Fibroblast of lung (primary cell): ENCODE data around the gene UBE4B. TPM values are rescaled to one million over a fixed set of nuclear protein-coding genes. Genes with fewer than 3 reads are reported as not detected.
A peak's percentile ranks its signal among the peaks of the same experiment; 100 is the strongest.

Experiments
- DNase-seq, 2 donors: peaks; one replicate each; pipeline versions ENCODE4 v3.0.0 to v3.0.0-alpha.2; 2010; ENCODE audit warnings: low read depth in 2 of 2
- H2AFZ ChIP-seq: 2 replicates; pipeline ENCODE4 v1.5.1; 2012; ENCODE audit warnings: low read length, control low read depth, inconsistent platforms
- H3K27ac ChIP-seq: 2 replicates; pipeline ENCODE4 v1.5.1; 2011; ENCODE audit warnings: low read length, control low read depth; ENCODE audit not compliant: insufficient read depth
- H3K27me3 ChIP-seq: 2 replicates; pipeline ENCODE4 v1.5.1; 2011; ENCODE audit warnings: mild to moderate bottlenecking, low read length; ENCODE audit not compliant: control insufficient read depth, insufficient read depth
- H3K36me3 ChIP-seq: 2 replicates; pipeline ENCODE4 v1.5.1; 2011; ENCODE audit warnings: low read length; ENCODE audit not compliant: control insufficient read depth, insufficient read depth
- H3K4me1 ChIP-seq: 2 replicates; pipeline ENCODE4 v1.5.1; 2011; ENCODE audit warnings: low read length; ENCODE audit not compliant: control insufficient read depth, insufficient read depth; ENCODE audit errors: extremely low read depth
- H3K4me2 ChIP-seq: 2 replicates; pipeline ENCODE4 v1.5.1; 2011; ENCODE audit warnings: low read length, control low read depth; ENCODE audit not compliant: insufficient read depth; ENCODE audit errors: extremely low read depth
- H3K4me3 ChIP-seq, 4 experiments: fragments of 200-600 bp in 1 of 4; sonication (generic) in 1 of 4; replicated peaks in 1 of 4; 2 replicates each; pipeline ENCODE4 v1.5.1; 2011 to 2016; ENCODE audit warnings: low read length in 4 of 4, low read depth in 3 of 4, mild to moderate bottlenecking in 3 of 4, control low read depth in 2 of 4, inconsistent platforms in 1 of 4, mixed read lengths in 1 of 4; ENCODE audit not compliant: insufficient read depth in 1 of 4; ENCODE audit errors: control extremely low read depth in 1 of 4
- H3K79me2 ChIP-seq: 2 replicates; pipeline ENCODE4 v1.5.1; 2012; ENCODE audit warnings: mild to moderate bottlenecking, low read length, inconsistent platforms; ENCODE audit not compliant: control insufficient read depth, insufficient read depth
- H3K9ac ChIP-seq: 2 replicates; pipeline ENCODE4 v1.5.1; 2011; ENCODE audit warnings: mild to moderate bottlenecking, low read length, control low read depth; ENCODE audit not compliant: insufficient read depth
- H3K9me3 ChIP-seq: 2 replicates; pipeline ENCODE4 v1.5.1; 2012; ENCODE audit warnings: low read depth, low read length; ENCODE audit not compliant: control insufficient read depth, insufficient read depth
- H4K20me1 ChIP-seq: 2 replicates; pipeline ENCODE4 v1.5.1; 2011; ENCODE audit warnings: low read length; ENCODE audit not compliant: control insufficient read depth, insufficient read depth; ENCODE audit errors: extremely low read depth
- EZH2 ChIP-seq: IDR thresholded peaks from 2 replicates; pipeline ENCODE4 v1.5.1; 2012; ENCODE audit warnings: low read length, control low read depth, mild to moderate bottlenecking; ENCODE audit errors: missing control alignments
- polyA plus RNA-seq, 2 donors: library from polyadenylated mRNA; depleted of rRNA in 1 of 2; stranded (reverse) in 1 of 2; unstranded in 1 of 2; fragments of >200 nt; gene quantifications; 2 replicates each; pipeline ENCODE4 v1.2.1, GENCODE V29; 2011 to 2012; ENCODE audit warnings: missing spikeins in 1 of 2
- total RNA-seq: library from RNA; depleted of rRNA; stranded (reverse); fragments of >200 nt; gene quantifications from 2 replicates; pipeline ENCODE4 v1.2.1, GENCODE V29; 2014
- TF ChIP-seq, protein P1 (sequence below), 2 donors: IDR thresholded peaks in 1 of 2; conservative IDR thresholded peaks in 1 of 2; 1 replicate in 1 of 2; 2 replicates in 1 of 2; pipeline ENCODE4 v1.5.1; 2011 to 2012; ENCODE audit warnings: low read length in 2 of 2, control low read depth in 1 of 2, inconsistent platforms in 1 of 2, low read depth in 1 of 2, mild to moderate bottlenecking in 1 of 2

Gene UBE4B
- total and polyA plus RNA-seq, 2 donors (not counting 1 experiment from before 2014, with no cell fraction given), result 21.9 to 30.7 TPM

DNA sequence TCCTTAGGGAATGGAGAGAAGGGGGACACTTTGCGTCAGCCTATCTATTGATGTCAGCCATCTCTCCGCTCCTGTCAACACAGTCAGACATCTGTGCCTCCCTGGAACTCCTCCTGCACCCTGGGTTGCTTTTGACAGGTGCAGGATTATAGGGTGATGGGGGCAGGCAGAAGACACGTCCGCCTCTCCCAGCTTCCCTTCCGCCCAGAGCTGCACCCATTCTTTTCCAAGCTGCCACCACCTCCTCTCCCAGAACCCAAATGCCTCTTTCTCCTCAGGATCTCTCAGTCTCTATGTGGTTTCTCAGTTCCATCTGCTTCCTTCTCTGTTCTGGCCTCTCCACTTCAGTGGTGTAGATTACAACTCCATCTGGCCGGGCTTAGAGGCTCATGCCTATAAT is 160.5 kb downstream of the UBE4B start:
- H3K4me3 ChIP-seq, result no peak overlapping the region
- H3K9ac ChIP-seq, result no peak overlapping the region
- no peaks in the 10 kb centered on the region for H4K20me1 ChIP-seq
- no peaks in the 10 kb centered on the region for H3K4me1 ChIP-seq
- H3K79me2 ChIP-seq, result no peaks in the 10 kb centered on the region
- no peak for DNase-seq
- no peak overlapping the region for H2AFZ ChIP-seq
- no peak overlapping the region for H3K4me2 ChIP-seq
- TF ChIP-seq, protein P1, sequence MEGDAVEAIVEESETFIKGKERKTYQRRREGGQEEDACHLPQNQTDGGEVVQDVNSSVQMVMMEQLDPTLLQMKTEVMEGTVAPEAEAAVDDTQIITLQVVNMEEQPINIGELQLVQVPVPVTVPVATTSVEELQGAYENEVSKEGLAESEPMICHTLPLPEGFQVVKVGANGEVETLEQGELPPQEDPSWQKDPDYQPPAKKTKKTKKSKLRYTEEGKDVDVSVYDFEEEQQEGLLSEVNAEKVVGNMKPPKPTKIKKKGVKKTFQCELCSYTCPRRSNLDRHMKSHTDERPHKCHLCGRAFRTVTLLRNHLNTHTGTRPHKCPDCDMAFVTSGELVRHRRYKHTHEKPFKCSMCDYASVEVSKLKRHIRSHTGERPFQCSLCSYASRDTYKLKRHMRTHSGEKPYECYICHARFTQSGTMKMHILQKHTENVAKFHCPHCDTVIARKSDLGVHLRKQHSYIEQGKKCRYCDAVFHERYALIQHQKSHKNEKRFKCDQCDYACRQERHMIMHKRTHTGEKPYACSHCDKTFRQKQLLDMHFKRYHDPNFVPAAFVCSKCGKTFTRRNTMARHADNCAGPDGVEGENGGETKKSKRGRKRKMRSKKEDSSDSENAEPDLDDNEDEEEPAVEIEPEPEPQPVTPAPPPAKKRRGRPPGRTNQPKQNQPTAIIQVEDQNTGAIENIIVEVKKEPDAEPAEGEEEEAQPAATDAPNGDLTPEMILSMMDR (conservative IDR thresholded peaks at IDR 0.05 in 1 of 2, IDR thresholded peaks at IDR 0.05 in 1 of 2; ENCODE audit: low read depth in 1 of 2, low read length in 2 of 2), result no peak
- no peak for TF ChIP-seq EZH2
- no peaks in the 10 kb centered on the region for H3K27me3 ChIP-seq
- H3K27ac ChIP-seq, result no peak overlapping the region
- H3K9me3 ChIP-seq, result no peaks in the 10 kb centered on the region
- no peaks in the 10 kb centered on the region for H3K36me3 ChIP-seq

DNA sequence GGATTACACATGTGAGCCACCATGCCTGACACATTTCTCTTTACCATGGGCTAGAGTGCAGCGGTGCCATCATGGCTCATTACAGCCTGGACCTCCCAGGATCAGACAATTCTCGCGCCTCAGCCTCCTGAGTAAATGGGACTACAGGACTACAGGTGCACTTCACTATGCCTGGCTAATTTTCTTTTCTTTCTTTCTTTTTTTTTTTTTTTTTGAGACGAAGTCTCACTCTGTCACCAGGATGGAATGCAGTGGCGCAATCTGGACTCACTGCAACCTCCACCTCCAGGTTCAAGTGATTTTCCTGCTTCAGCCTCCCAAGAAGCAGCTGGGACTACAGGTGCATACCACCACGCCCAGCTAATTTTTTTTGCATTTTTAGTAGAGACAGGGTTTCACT is 162.8 kb downstream of the UBE4B start:
- no peak overlapping the region for H2AFZ ChIP-seq
- no peaks in the 10 kb centered on the region for H3K36me3 ChIP-seq
- no peaks in the 10 kb centered on the region for H3K27me3 ChIP-seq
- no peaks in the 10 kb centered on the region for H3K9me3 ChIP-seq
- no peak overlapping the region for H3K9ac ChIP-seq
- DNase-seq, result peak in 1 of 2 donors; percentile 69
- no peak overlapping the region for H3K27ac ChIP-seq
- no peak for TF ChIP-seq EZH2
- TF ChIP-seq, protein P1 (conservative IDR thresholded peaks at IDR 0.05 in 1 of 2, IDR thresholded peaks at IDR 0.05 in 1 of 2; ENCODE audit: low read depth in 1 of 2, low read length in 2 of 2), result no peak
- no peaks in the 10 kb centered on the region for H3K79me2 ChIP-seq
- H4K20me1 ChIP-seq, result no peaks in the 10 kb centered on the region
- no peak overlapping the region for H3K4me3 ChIP-seq
- no peak overlapping the region for H3K4me2 ChIP-seq
- H3K4me1 ChIP-seq, result no peaks in the 10 kb centered on the region

DNA sequence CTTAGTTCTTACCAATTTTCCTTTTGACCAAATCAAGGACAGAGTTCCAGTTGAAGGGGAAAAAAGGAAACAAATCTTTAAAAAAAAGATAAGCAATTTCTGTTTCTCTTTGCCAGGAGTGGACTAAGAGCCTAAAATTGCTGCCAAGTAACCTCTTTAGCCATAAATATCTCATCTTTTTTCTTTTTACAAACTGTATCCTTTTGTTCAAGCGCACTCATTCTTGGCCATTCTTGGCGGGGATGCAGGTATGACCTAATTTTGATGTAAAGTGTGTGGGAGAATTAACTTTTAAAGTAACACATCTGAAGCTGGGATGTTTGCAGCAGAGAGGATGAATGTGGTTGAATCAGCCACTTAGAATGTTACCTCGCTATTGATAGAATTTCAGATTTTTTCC is 164.2 kb downstream of the UBE4B start:
- TF ChIP-seq EZH2, result no peak
- TF ChIP-seq, protein P1 (conservative IDR thresholded peaks at IDR 0.05 in 1 of 2, IDR thresholded peaks at IDR 0.05 in 1 of 2; ENCODE audit: low read depth in 1 of 2, low read length in 2 of 2), result no peak
- Histone ChIP-seq H3K4me3 (no peak overlapping the region), H4K20me1 (no peaks in the 10 kb centered on the region), H3K4me2 (no peak overlapping the region), H3K4me1 (no peaks in the 10 kb centered on the region), H2AFZ (no peak overlapping the region), H3K79me2 (no peaks in the 10 kb centered on the region), H3K36me3 (no peaks in the 10 kb centered on the region), H3K27ac (no peak overlapping the region), H3K9me3 (no peaks in the 10 kb centered on the region), H3K27me3 (no peaks in the 10 kb centered on the region), H3K9ac (no peak overlapping the region)
- DNase-seq, result peak in 1 of 2 donors; percentile 95
